Measurements from ENCODE around the gene OOSP3.

The OOSP3 gene

DNA sequence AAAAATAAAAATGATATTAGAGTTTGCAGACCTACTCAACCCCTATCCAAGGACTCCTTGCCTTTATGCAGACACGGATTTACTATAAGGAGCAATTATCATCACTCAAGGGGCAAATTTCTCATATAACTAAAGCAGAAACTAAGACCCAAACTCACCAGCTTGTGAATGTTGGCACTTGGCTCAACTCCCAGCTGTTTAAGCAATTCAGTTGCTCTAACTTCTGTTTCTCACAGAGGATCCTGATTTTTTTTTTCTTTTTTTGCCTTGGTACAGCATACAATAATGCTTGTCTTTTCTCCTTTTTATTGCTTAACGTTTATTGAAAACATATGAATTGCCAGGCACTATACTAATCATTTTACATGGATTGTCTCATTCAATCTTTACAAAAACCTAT is 23.7 kb upstream of the OOSP3 start:
- no peaks in the 10 kb centered on the region for H3K27me3 ChIP-seq (ENCODE audit: insufficient read depth, low read length, poor library complexity)
- ATAC-seq (ENCODE audit: insufficient read depth, low read depth) (no peak), DNase-seq (no peak)
- H4K20me1 ChIP-seq (ENCODE audit: insufficient read depth, low read length), result no peaks in the 10 kb centered on the region
- no peak overlapping the region for H3K4me2 ChIP-seq (ENCODE audit: insufficient read depth, low read length)
- H3K79me2 ChIP-seq (ENCODE audit: insufficient read depth, low read length), result no peaks in the 10 kb centered on the region
- no peak overlapping the region for H3K9ac ChIP-seq (ENCODE audit: low read depth, low read length)
- H3K36me3 ChIP-seq (ENCODE audit: insufficient read depth, low read length), result no peaks in the 10 kb centered on the region
- no peak overlapping the region for H3K4me3 ChIP-seq (ENCODE audit: low read depth in 1 of 2, low read length in 2 of 2)
- no peak for TF ChIP-seq CTCF (IDR thresholded peaks at IDR 0.05; ENCODE audit: borderline replicate concordance, extremely low read depth, low read length, poor library complexity, severe bottlenecking)
- no peak for TF ChIP-seq EZH2 (IDR thresholded peaks at IDR 0.05; ENCODE audit: borderline replicate concordance, low read depth, low read length, severe bottlenecking)
- no peak overlapping the region for H3K27ac ChIP-seq (ENCODE audit: low read length)
- H2AFZ ChIP-seq (ENCODE audit: low read depth, low read length), result no peak overlapping the region
- H3K9me3 ChIP-seq (ENCODE audit: insufficient read depth, low read length, severe bottlenecking), result no peaks in the 10 kb centered on the region
- H3K4me1 ChIP-seq (ENCODE audit: insufficient read depth, low read length), result peaks cover 27% of the 10 kb centered on the region

GRCh38 chr11:59857439-59858434 is 20.8 kb upstream of the OOSP3 start:
- H3K79me2 ChIP-seq (ENCODE audit: insufficient read depth, low read length), result no peaks in the 10 kb centered on the region
- peak overlapping the region; percentile 76 for H3K27ac ChIP-seq (ENCODE audit: low read length)
- H3K4me3 ChIP-seq (ENCODE audit: low read depth in 1 of 2, low read length in 2 of 2), result no peak overlapping the region
- no peak overlapping the region for H3K9ac ChIP-seq (ENCODE audit: low read depth, low read length)
- H4K20me1 ChIP-seq (ENCODE audit: insufficient read depth, low read length), result no peaks in the 10 kb centered on the region
- no peaks in the 10 kb centered on the region for H3K27me3 ChIP-seq (ENCODE audit: insufficient read depth, low read length, poor library complexity)
- H3K4me1 ChIP-seq (ENCODE audit: insufficient read depth, low read length), result peaks cover 27% of the 10 kb centered on the region
- H3K36me3 ChIP-seq (ENCODE audit: insufficient read depth, low read length), result no peaks in the 10 kb centered on the region
- DNase-seq (peak; percentile 34), ATAC-seq (ENCODE audit: insufficient read depth, low read depth) (peak; percentile 84)
- no peaks in the 10 kb centered on the region for H3K9me3 ChIP-seq (ENCODE audit: insufficient read depth, low read length, severe bottlenecking)
- H3K4me2 ChIP-seq (ENCODE audit: insufficient read depth, low read length), result peak overlapping the region; percentile 42
- H2AFZ ChIP-seq (ENCODE audit: low read depth, low read length), result peak overlapping the region; percentile 61
- TF ChIP-seq EZH2 (IDR thresholded peaks at IDR 0.05; ENCODE audit: borderline replicate concordance, low read depth, low read length, severe bottlenecking) (no peak), CTCF (IDR thresholded peaks at IDR 0.05; ENCODE audit: borderline replicate concordance, extremely low read depth, low read length, poor library complexity, severe bottlenecking) (no peak)

DNA sequence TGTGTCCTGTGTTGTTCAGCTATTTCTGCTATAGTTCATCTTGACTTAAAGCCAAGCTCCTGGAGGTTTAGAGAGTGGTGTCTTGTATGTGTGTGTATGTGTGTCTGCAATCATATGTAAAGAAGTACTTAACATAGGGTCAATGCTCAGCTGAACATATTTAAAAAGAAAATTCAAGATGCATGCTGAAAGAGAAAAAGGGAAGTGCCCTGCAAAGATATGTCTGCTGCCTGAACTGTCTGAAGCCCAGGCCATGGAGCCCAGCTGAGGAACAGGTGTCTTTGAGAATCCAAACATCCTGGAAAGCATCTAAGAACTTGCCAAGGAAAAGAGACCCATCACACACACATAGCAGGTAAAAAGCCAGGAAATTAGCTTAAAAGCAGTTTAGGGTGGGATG is 18.9 kb upstream of the OOSP3 start:
- Histone ChIP-seq H2AFZ (ENCODE audit: low read depth, low read length) (no peak overlapping the region), H4K20me1 (ENCODE audit: insufficient read depth, low read length) (no peaks in the 10 kb centered on the region), H3K4me1 (ENCODE audit: insufficient read depth, low read length) (peaks cover 27% of the 10 kb centered on the region), H3K9ac (ENCODE audit: low read depth, low read length) (no peak overlapping the region), H3K27ac (ENCODE audit: low read length) (no peak overlapping the region), H3K36me3 (ENCODE audit: insufficient read depth, low read length) (no peaks in the 10 kb centered on the region), H3K9me3 (ENCODE audit: insufficient read depth, low read length, severe bottlenecking) (no peaks in the 10 kb centered on the region), H3K79me2 (ENCODE audit: insufficient read depth, low read length) (no peaks in the 10 kb centered on the region), H3K4me3 (ENCODE audit: low read depth in 1 of 2, low read length in 2 of 2) (no peak overlapping the region), H3K4me2 (ENCODE audit: insufficient read depth, low read length) (no peak overlapping the region), H3K27me3 (ENCODE audit: insufficient read depth, low read length, poor library complexity) (no peaks in the 10 kb centered on the region)
- ATAC-seq (ENCODE audit: insufficient read depth, low read depth) (no peak), DNase-seq (no peak)
- TF ChIP-seq CTCF (IDR thresholded peaks at IDR 0.05; ENCODE audit: borderline replicate concordance, extremely low read depth, low read length, poor library complexity, severe bottlenecking), result no peak

All from DND-41 (cell line).